ENCODE measurements around the gene ARHGAP33.

ARHGAP33 gene

GRCh38 chr19:35775298-35776101 lies at the start of gene ARHGAP33:
Gene ARHGAP33 (plus strand): TSS chr19:35775564. CDS start chr19:35775659, 95 bp downstream.
- DNase-seq: peak; percentile 99 to 100

- no peak for DNase-seq
These were observed 48.1 kb upstream of the ARHGAP33 start for GRCh38 chr19:35727053-35727955.

GRCh38 chr19:35727956-35728706 lies 47.2 kb upstream of the ARHGAP33 start:
- DNase-seq: no peak

- no peak for DNase-seq
These were observed 46.3 kb upstream of the ARHGAP33 start for GRCh38 chr19:35729021-35729420.

- DNase-seq: no peak
These were observed 45.6 kb upstream of the ARHGAP33 start for GRCh38 chr19:35729763-35730162.

GRCh38 chr19:35730326-35730725 lies 45.0 kb upstream of the ARHGAP33 start:
- no peak for DNase-seq

- DNase-seq: no peak
These were observed 44.0 kb upstream of the ARHGAP33 start for GRCh38 chr19:35731353-35731752.

- no peak for DNase-seq
These were observed 43.5 kb upstream of the ARHGAP33 start for GRCh38 chr19:35731779-35732405.

- no peak for DNase-seq
These were observed 42.7 kb upstream of the ARHGAP33 start for GRCh38 chr19:35732540-35733179.

GRCh38 chr19:35733180-35734125 lies 41.9 kb upstream of the ARHGAP33 start:
- no peak for DNase-seq

- no peak for DNase-seq
These were observed 41.1 kb upstream of the ARHGAP33 start for GRCh38 chr19:35734273-35734672.

GRCh38 chr19:35734889-35735288 lies 40.5 kb upstream of the ARHGAP33 start:
- no peak for DNase-seq

GRCh38 chr19:35736913-35737886 lies 38.2 kb upstream of the ARHGAP33 start:
- DNase-seq: no peak

- no peak for DNase-seq
These were observed 37.1 kb upstream of the ARHGAP33 start for GRCh38 chr19:35738021-35738886.

- DNase-seq: no peak
These were observed 36.5 kb upstream of the ARHGAP33 start for GRCh38 chr19:35738887-35739229.

GRCh38 chr19:35739275-35740107 lies 35.9 kb upstream of the ARHGAP33 start:
- DNase-seq: no peak

GRCh38 chr19:35740108-35740422 lies 35.3 kb upstream of the ARHGAP33 start:
- no peak for DNase-seq
